ENCODE data around the gene RNFT2. TPM values are rescaled to one million over a fixed set of nuclear protein-coding genes. Genes with fewer than 3 reads are reported as not detected.

The RNFT2 gene
- total RNA-seq, 1 experiment from 2014 or later, result 34.9 TPM

GRCh38 chr12:116692605-116693004, 45.5 kb upstream of the RNFT2 start:
- ChIA-PET RAD21 (ENCODE audit: low non-redundant PET in 1 of 2, low total read pairs in 2 of 2, uncharacterized antibody in 2 of 2, unreplicated experiment in 2 of 2) (interaction anchor here in 1 of 2 experiments (0.6 kb wide), 1 partner anchor 162 kb away, joined by 3 read pairs; no protein-coding TSS in a partner anchor), CTCF (interaction anchor here (1.6 to 1.9 kb wide), 2 partner anchors 16 to 551 kb away, joined by 3 to 4 read pairs; no protein-coding TSS in a partner anchor), POLR2A (no interaction called here)
- no peaks in the 10 kb centered on the region for H3K9me3 ChIP-seq (ENCODE audit: control insufficient read depth in 1 of 2, insufficient read depth in 1 of 2, low read depth in 1 of 2, low read length in 2 of 2)
- no peak overlapping the region for H3K4me2 ChIP-seq (ENCODE audit: low read length)
- no peak overlapping the region for H3K4me3 ChIP-seq (replicated peaks in 1 of 2; ENCODE audit: low read depth in 1 of 2, low read length in 2 of 2)
- H3K27ac ChIP-seq (ENCODE audit: low read depth, low read length), result no peak overlapping the region
- DNase-seq (ENCODE audit: low read depth, low spot score), result no peak
- H3K36me3 ChIP-seq (ENCODE audit: control insufficient read depth in 1 of 2, insufficient read depth in 2 of 2, low read length in 2 of 2), result no peaks in the 10 kb centered on the region
- intact Hi-C loops (cut with micrococcal nuclease), result loop anchor here (10.0 kb wide), 1 partner anchor 418 kb away; the partner anchor contains the start of gene MED13L
- H3K9me2 ChIP-seq (ENCODE audit: insufficient read depth), result no peaks in the 10 kb centered on the region
- no peak for TF ChIP-seq YY1 (IDR thresholded peaks at IDR 0.05; ENCODE audit: extremely low read depth, insufficient replicate concordance, low read depth, low read length)
- no peak for TF ChIP-seq CTCF (IDR thresholded peaks at IDR 0.05 in 2 of 3, conservative IDR thresholded peaks at IDR 0.05 in 1 of 3; ENCODE audit: borderline replicate concordance in 1 of 3, insufficient read depth in 1 of 3, low read depth in 2 of 3, low read length in 2 of 3)
- TF ChIP-seq ZFX (IDR thresholded peaks at IDR 0.05), result no peak
- no peak for TF ChIP-seq ZNF274 (IDR thresholded peaks at IDR 0.05; ENCODE audit: low read depth, low read length)
- no peak for TF ChIP-seq EGR1 (IDR thresholded peaks at IDR 0.05; ENCODE audit: low read depth)
- TF ChIP-seq TCF7L2 (IDR thresholded peaks at IDR 0.05; ENCODE audit: borderline replicate concordance, extremely low read depth, insufficient read depth, insufficient read length), result no peak
- TF ChIP-seq, protein P1, sequence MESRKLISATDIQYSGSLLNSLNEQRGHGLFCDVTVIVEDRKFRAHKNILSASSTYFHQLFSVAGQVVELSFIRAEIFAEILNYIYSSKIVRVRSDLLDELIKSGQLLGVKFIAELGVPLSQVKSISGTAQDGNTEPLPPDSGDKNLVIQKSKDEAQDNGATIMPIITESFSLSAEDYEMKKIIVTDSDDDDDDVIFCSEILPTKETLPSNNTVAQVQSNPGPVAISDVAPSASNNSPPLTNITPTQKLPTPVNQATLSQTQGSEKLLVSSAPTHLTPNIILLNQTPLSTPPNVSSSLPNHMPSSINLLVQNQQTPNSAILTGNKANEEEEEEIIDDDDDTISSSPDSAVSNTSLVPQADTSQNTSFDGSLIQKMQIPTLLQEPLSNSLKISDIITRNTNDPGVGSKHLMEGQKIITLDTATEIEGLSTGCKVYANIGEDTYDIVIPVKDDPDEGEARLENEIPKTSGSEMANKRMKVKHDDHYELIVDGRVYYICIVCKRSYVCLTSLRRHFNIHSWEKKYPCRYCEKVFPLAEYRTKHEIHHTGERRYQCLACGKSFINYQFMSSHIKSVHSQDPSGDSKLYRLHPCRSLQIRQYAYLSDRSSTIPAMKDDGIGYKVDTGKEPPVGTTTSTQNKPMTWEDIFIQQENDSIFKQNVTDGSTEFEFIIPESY (IDR thresholded peaks at IDR 0.05; ENCODE audit: extremely low read depth, insufficient replicate concordance, low read length), result no peak
- TF ChIP-seq REST (IDR thresholded peaks at IDR 0.05; ENCODE audit: low read depth), result no peak
- no peak for TF ChIP-seq RAD21 (IDR thresholded peaks at IDR 0.05; ENCODE audit: low read depth)
- no peak for TF ChIP-seq SP1 (IDR thresholded peaks at IDR 0.05; ENCODE audit: low read depth)
- TF ChIP-seq EZH2 (IDR thresholded peaks at IDR 0.05), result no peak
- no peak for TF ChIP-seq CEBPB (IDR thresholded peaks at IDR 0.05; ENCODE audit: low read depth)
- no peak for TF ChIP-seq MAX (IDR thresholded peaks at IDR 0.05)
- TF ChIP-seq POLR2A (IDR thresholded peaks at IDR 0.05; ENCODE audit: borderline replicate concordance, extremely low read depth, insufficient read depth, insufficient read length), result no peak
- H2AFZ ChIP-seq (ENCODE audit: low read depth, low read length, poor library complexity, severe bottlenecking), result no peak overlapping the region
- H3K9ac ChIP-seq (ENCODE audit: low read length), result no peak overlapping the region
- H3K4me1 ChIP-seq (ENCODE audit: control insufficient read depth in 1 of 2, insufficient read depth in 2 of 2, low read length in 2 of 2), result peaks cover 0 to 6% of the 10 kb centered on the region in 2 experiments; a peak in 1 of 4 replicates
- BruUV-seq (replicated peaks), result no TSS peak
- ATAC-seq, result no peak
- no peaks in the 10 kb centered on the region for H3K79me2 ChIP-seq (ENCODE audit: insufficient read depth, low read length)
- no peaks in the 10 kb centered on the region for H3K27me3 ChIP-seq (ENCODE audit: insufficient read depth, low read length)
- no peaks in the 10 kb centered on the region for H4K20me1 ChIP-seq (ENCODE audit: insufficient read depth)

All from HCT116 (cell line).